A549 (cell line): ENCODE results near the gene PTPRN2. TPM values are rescaled to one million over a fixed set of nuclear protein-coding genes. Genes with fewer than 3 reads are reported as not detected.

Experiments used
- ATAC-seq, 2 experiments: fragments of 200-7000 bp in 1 of 2; fragments of >200 bp in 1 of 2; cut with Nextera tagmentation in 1 of 2; cut with Tn5 transposase in 1 of 2; 3 replicates each; pipeline versions ENCODE4 v1.8.0 to v1.9.1; 2018 to 2020; ENCODE audit warnings: mild to moderate bottlenecking in 1 of 2, moderate library complexity in 1 of 2
- CTCF ChIA-PET: fragments of 300-600 bp; sonication (Branson Sonifier 250); formaldehyde crosslinking; extraction: SDS; loops from one replicate; lab custom pipeline; 2021; ENCODE audit warnings: antibody characterized with exemption, inconsistent platforms; lab: Yijun Ruan, JAX
- POLR2A ChIA-PET: fragments of 350-600 bp; formaldehyde crosslinking; extraction: SDS; loops from one replicate; lab custom pipeline; 2021; ENCODE audit warnings: antibody characterized with exemption, inconsistent platforms; lab: Yijun Ruan, JAX
- DNase-seq, 2 experiments: peaks; one replicate each; pipeline versions ENCODE4 v3.0.0 to v3.0.0-alpha.2; 2011 to 2016; ENCODE audit warnings: low read depth in 1 of 2, low spot score in 1 of 2
- FAIRE-seq: peaks from 2 replicates; lab custom pipeline; 2011; peaks lifted over from hg19 to GRCh38; lab: Jason Lieb, UNC
- H3K27ac ChIP-seq, 2 experiments: fragments of >200 bp; sonication (Bioruptor Twin); formaldehyde crosslinking; 3 replicates each; pipeline ENCODE4 v1.5.1; 2016 to 2017
- H3K4me1 ChIP-seq: fragments of >200 bp; sonication (Bioruptor Twin); formaldehyde crosslinking; 3 replicates; pipeline ENCODE4 v1.6.1; 2016
- H3K4me2 ChIP-seq: fragments of >200 bp; sonication (Bioruptor Twin); formaldehyde crosslinking; 3 replicates; pipeline ENCODE4 v1.6.1; 2016
- H3K4me3 ChIP-seq: fragments of >200 bp; sonication (Bioruptor Twin); formaldehyde crosslinking; 3 replicates; pipeline ENCODE4 v1.5.1; 2016
- H3K9me3 ChIP-seq: fragments of >200 bp; sonication (Bioruptor Twin); formaldehyde crosslinking; 3 replicates; pipeline ENCODE4 v1.6.1; 2016
- CBX2 ChIP-seq: fragments of 200-600 bp; sonication (generic); IDR thresholded peaks from 2 replicates; pipeline ENCODE4 v1.6.1; 2016; ENCODE audit warnings: low read depth, mild to moderate bottlenecking, borderline replicate concordance
- CEBPB ChIP-seq, 2 experiments: fragments of >200 bp in 1 of 2; sonication (Bioruptor Twin) in 1 of 2; formaldehyde crosslinking in 1 of 2; IDR thresholded peaks; 2 replicates each; pipeline ENCODE4 v1.6.1; 2012 to 2016
- CHD2 ChIP-seq: fragments of 150-350 bp; IDR thresholded peaks from 2 replicates; pipeline ENCODE4 v1.6.1; 2014; ENCODE audit warnings: low read length; ENCODE audit not compliant: partially characterized antibody
- CHD4 ChIP-seq: fragments of 200-600 bp; sonication (generic); IDR thresholded peaks from 2 replicates; pipeline ENCODE4 v1.6.1; 2016; ENCODE audit warnings: antibody characterized with exemption, mild to moderate bottlenecking, borderline replicate concordance
- EHMT2 ChIP-seq: fragments of 200-600 bp; sonication (generic); IDR thresholded peaks from 2 replicates; pipeline ENCODE4 v1.6.1; 2016; ENCODE audit warnings: antibody characterized with exemption, low read depth, mild to moderate bottlenecking, moderate library complexity
- EP300 ChIP-seq, 2 experiments: fragments of >200 bp; sonication (Bioruptor Twin); formaldehyde crosslinking; IDR thresholded peaks; 2 replicates in 1 of 2; 3 replicates in 1 of 2; pipeline ENCODE4 v1.6.1; 2016 to 2017
- FOSB ChIP-seq: fragments of 250-450 bp; sonication (Bioruptor Pico); IDR thresholded peaks from 2 replicates; pipeline ENCODE4 v1.5.0; 2020; ENCODE audit warnings: mild to moderate bottlenecking, moderate library complexity
- GATA3 ChIP-seq: IDR thresholded peaks from 2 replicates; pipeline ENCODE4 v1.6.1; 2012; ENCODE audit warnings: borderline replicate concordance
- HDAC2 ChIP-seq: fragments of 200-600 bp; sonication (generic); IDR thresholded peaks from 2 replicates; pipeline ENCODE4 v1.6.1; 2016
- HOXB13 ChIP-seq: fragments of 250-450 bp; sonication (Bioruptor Pico); IDR thresholded peaks from 2 replicates; pipeline ENCODE4 v1.5.0; 2020; ENCODE audit warnings: low read depth, mild to moderate bottlenecking, moderate library complexity
- KDM1A ChIP-seq: fragments of 200-600 bp; sonication (generic); IDR thresholded peaks from 2 replicates; pipeline ENCODE4 v1.6.1; 2016; ENCODE audit warnings: low read depth, mild to moderate bottlenecking
- MAFK ChIP-seq: fragments of 450-650 bp; IDR thresholded peaks from 2 replicates; pipeline ENCODE4 v1.6.1; 2014; ENCODE audit not compliant: partially characterized antibody
- NFE2L2 ChIP-seq: fragments of 150-350 bp; conservative IDR thresholded peaks from 2 replicates; pipeline ENCODE4 v1.6.1; 2014; ENCODE audit warnings: low read length
- POLR2A ChIP-seq: IDR thresholded peaks from 2 replicates; pipeline ENCODE4 v1.6.1; 2012; ENCODE audit warnings: mild to moderate bottlenecking, low read length
- RAD21 ChIP-seq, 2 experiments: fragments of >200 bp in 1 of 2; sonication (Bioruptor Twin) in 1 of 2; formaldehyde crosslinking in 1 of 2; IDR thresholded peaks in 1 of 2; conservative IDR thresholded peaks in 1 of 2; 2 replicates in 1 of 2; 3 replicates in 1 of 2; pipeline ENCODE4 v1.6.1; 2012 to 2018; ENCODE audit warnings: inconsistent platforms in 1 of 2
- RCOR1 ChIP-seq: fragments of 150-350 bp; IDR thresholded peaks from 2 replicates; pipeline ENCODE4 v1.6.1; 2014; ENCODE audit warnings: antibody characterized with exemption, low read length, low read depth
- TFCP2L1 ChIP-seq: fragments of 250-450 bp; sonication (Bioruptor Pico); IDR thresholded peaks from 2 replicates; pipeline ENCODE4 v1.5.0; 2021; ENCODE audit warnings: mild to moderate bottlenecking
- TP53 ChIP-seq: fragments of 250-450 bp; sonication (Bioruptor Pico); IDR thresholded peaks from 2 replicates; pipeline ENCODE4 v1.5.0; 2021; ENCODE audit warnings: mild to moderate bottlenecking, moderate library complexity
- ZC3H11A ChIP-seq: fragments of 450-650 bp; IDR thresholded peaks from 2 replicates; pipeline ENCODE4 v1.6.1; 2014; ENCODE audit warnings: antibody characterized with exemption, mild to moderate bottlenecking
- ZFP36 ChIP-seq: fragments of 450-650 bp; IDR thresholded peaks from 2 replicates; pipeline ENCODE4 v1.6.1; 2014; ENCODE audit warnings: borderline replicate concordance; ENCODE audit not compliant: partially characterized antibody
- WGBS: methylation state at CpG from one replicate; pipeline ENCODE4 v1.1.6; 2017; ENCODE audit errors: missing lambda C conversion rate; 5-methylcytosine and 5-hydroxymethylcytosine counted together
- polyA plus RNA-seq, 4 experiments: library from polyadenylated mRNA; depleted of rRNA in 3 of 4; stranded (reverse); fragments of >200 nt; fragmentation: RNase III in 1 of 4; extraction: RNeasy Plus Mini Kit Qiagen cat#74134 plus additional on column Dnase treatment in 1 of 4; gene quantifications; 2 replicates in 3 of 4; 3 replicates in 1 of 4; pipeline ENCODE4 v1.2.3, GENCODE V29; 2011 to 2017
- TF ChIP-seq, protein P1 (sequence below): fragments of 150-350 bp; IDR thresholded peaks from 2 replicates; pipeline ENCODE4 v1.6.1; 2014; ENCODE audit warnings: low read depth, mild to moderate bottlenecking, low read length
- TF ChIP-seq, protein P2 (sequence below): fragments of 200-600 bp; sonication (generic); IDR thresholded peaks from 2 replicates; pipeline ENCODE4 v1.6.1; 2016; ENCODE audit warnings: antibody characterized with exemption, mild to moderate bottlenecking, moderate library complexity
- TF ChIP-seq, protein P3 (sequence below): fragments of >200 bp; sonication (Bioruptor Twin); formaldehyde crosslinking; IDR thresholded peaks from 3 replicates; pipeline ENCODE4 v1.6.1; 2016
- TF ChIP-seq, protein P4 (sequence below): IDR thresholded peaks from 2 replicates; pipeline ENCODE4 v1.6.1; 2012
- TF ChIP-seq, protein P5 (sequence below): fragments of >200 bp; sonication (Bioruptor Twin); formaldehyde crosslinking; IDR thresholded peaks from 3 replicates; pipeline ENCODE4 v1.5.1; 2016

The PTPRN2 gene
- polyA plus RNA-seq, 2 of the 4 experiments (the other 2 are of a cell fraction): 0.41 to 1.2 TPM

DNA sequence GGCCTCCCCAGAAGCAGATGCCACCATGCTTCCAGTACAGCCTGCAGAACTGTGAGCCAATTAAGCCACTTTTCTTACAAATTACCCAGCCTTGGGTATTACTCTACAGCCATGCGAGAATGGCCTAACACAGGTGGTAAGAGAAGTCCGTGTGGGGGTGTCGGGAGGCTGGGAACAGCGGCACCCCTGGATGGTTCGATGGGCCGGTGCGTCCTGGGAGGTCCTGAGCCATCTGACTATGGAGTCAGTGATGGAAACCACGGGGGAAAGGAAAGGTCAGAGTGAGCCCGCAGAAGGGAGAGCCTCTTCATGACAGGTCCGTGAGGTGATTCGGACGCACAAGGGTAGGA, 2.5 kb upstream of the PTPRN2 start:
- WGBS: 84% methylated on average over 12 of the region's 12 CpGs
- POLR2A ChIA-PET: no interaction called here

DNA sequence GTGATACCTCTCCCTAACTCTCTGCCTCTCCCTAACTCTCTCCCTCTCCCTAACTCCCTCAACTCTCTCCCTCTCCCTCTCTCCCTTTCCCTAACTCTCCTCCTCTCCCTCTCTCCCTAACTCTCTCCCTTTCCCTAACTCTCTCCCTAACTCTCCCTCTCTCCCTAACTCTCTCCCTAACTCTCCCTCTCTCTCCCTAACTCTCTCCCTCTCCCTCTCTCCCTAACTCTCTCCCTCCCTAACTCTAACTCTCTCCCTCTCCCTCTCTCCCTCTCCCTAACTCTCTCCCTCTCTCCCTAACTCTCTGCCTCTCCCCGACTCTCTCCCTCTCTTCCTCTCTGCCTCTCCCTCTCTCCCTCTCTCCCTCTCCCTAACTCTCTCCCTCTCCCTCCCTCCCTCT, 2.0 kb upstream of the PTPRN2 start:
- TF ChIP-seq CHD4 (no peak), TP53 (CRISPR knock-in tag) (no peak), CBX2 (no peak), ZC3H11A (no peak), HOXB13 (CRISPR knock-in tag) (no peak), EHMT2 (no peak), GATA3 (no peak), HDAC2 (no peak), RAD21 (conservative IDR thresholded peaks at IDR 0.05 in 1 of 2, IDR thresholded peaks at IDR 0.05 in 1 of 2) (no peak), RCOR1 (no peak), TFCP2L1 (CRISPR knock-in tag) (no peak), MAFK (no peak), ZFP36 (no peak), EP300 (IDR thresholded peaks at IDR 0.05) (no peak), POLR2A (no peak), KDM1A (no peak)
- TF ChIP-seq, protein P1, sequence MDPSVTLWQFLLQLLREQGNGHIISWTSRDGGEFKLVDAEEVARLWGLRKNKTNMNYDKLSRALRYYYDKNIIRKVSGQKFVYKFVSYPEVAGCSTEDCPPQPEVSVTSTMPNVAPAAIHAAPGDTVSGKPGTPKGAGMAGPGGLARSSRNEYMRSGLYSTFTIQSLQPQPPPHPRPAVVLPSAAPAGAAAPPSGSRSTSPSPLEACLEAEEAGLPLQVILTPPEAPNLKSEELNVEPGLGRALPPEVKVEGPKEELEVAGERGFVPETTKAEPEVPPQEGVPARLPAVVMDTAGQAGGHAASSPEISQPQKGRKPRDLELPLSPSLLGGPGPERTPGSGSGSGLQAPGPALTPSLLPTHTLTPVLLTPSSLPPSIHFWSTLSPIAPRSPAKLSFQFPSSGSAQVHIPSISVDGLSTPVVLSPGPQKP: no peak
- TF ChIP-seq, protein P2, sequence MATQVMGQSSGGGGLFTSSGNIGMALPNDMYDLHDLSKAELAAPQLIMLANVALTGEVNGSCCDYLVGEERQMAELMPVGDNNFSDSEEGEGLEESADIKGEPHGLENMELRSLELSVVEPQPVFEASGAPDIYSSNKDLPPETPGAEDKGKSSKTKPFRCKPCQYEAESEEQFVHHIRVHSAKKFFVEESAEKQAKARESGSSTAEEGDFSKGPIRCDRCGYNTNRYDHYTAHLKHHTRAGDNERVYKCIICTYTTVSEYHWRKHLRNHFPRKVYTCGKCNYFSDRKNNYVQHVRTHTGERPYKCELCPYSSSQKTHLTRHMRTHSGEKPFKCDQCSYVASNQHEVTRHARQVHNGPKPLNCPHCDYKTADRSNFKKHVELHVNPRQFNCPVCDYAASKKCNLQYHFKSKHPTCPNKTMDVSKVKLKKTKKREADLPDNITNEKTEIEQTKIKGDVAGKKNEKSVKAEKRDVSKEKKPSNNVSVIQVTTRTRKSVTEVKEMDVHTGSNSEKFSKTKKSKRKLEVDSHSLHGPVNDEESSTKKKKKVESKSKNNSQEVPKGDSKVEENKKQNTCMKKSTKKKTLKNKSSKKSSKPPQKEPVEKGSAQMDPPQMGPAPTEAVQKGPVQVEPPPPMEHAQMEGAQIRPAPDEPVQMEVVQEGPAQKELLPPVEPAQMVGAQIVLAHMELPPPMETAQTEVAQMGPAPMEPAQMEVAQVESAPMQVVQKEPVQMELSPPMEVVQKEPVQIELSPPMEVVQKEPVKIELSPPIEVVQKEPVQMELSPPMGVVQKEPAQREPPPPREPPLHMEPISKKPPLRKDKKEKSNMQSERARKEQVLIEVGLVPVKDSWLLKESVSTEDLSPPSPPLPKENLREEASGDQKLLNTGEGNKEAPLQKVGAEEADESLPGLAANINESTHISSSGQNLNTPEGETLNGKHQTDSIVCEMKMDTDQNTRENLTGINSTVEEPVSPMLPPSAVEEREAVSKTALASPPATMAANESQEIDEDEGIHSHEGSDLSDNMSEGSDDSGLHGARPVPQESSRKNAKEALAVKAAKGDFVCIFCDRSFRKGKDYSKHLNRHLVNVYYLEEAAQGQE: no peak
- TF ChIP-seq, protein P3, sequence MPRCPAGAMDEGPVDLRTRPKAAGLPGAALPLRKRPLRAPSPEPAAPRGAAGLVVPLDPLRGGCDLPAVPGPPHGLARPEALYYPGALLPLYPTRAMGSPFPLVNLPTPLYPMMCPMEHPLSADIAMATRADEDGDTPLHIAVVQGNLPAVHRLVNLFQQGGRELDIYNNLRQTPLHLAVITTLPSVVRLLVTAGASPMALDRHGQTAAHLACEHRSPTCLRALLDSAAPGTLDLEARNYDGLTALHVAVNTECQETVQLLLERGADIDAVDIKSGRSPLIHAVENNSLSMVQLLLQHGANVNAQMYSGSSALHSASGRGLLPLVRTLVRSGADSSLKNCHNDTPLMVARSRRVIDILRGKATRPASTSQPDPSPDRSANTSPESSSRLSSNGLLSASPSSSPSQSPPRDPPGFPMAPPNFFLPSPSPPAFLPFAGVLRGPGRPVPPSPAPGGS: no peak
- TF ChIP-seq, protein P4, sequence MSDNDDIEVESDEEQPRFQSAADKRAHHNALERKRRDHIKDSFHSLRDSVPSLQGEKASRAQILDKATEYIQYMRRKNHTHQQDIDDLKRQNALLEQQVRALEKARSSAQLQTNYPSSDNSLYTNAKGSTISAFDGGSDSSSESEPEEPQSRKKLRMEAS: no peak
- POLR2A ChIA-PET: no interaction called here
- Histone ChIP-seq H3K9me3 (peaks cover 7% of the 10 kb centered on the region; the same call in 1 of the 3 replicates), H3K4me1 (peaks cover 7% of the 10 kb centered on the region; the same call in 1 of the 3 replicates), H3K4me2 (no peak overlapping the region), H3K27ac (no peak overlapping the region), H3K4me3 (no peak overlapping the region)
- no peak for DNase-seq
- ATAC-seq: peak in 1 of 2 experiments; percentile 21; a peak in 2 of 6 replicates
- 33% methylated on average over 1 of the region's 1 CpG for WGBS
- FAIRE-seq: no peak
- CTCF ChIA-PET: no interaction called here

More for the DNA sequence above, 2.5 kb upstream of the PTPRN2 start:
- Histone ChIP-seq H3K9me3 (peaks cover 10% of the 10 kb centered on the region; the same call in 1 of the 3 replicates), H3K4me3 (no peak overlapping the region), H3K27ac (no peak overlapping the region), H3K4me2 (no peak overlapping the region), H3K4me1 (peaks cover 7% of the 10 kb centered on the region; the same call in 1 of the 3 replicates)
- TF ChIP-seq CEBPB (IDR thresholded peaks at IDR 0.05): no peak
- TF ChIP-seq FOSB (CRISPR knock-in tag): no peak
- TF ChIP-seq CHD2: no peak
- TF ChIP-seq ZFP36: no peak
- TF ChIP-seq NFE2L2: no peak
- no peak for TF ChIP-seq GATA3
- TF ChIP-seq ZC3H11A: no peak
- TF ChIP-seq CBX2: no peak
- TF ChIP-seq, protein P5, sequence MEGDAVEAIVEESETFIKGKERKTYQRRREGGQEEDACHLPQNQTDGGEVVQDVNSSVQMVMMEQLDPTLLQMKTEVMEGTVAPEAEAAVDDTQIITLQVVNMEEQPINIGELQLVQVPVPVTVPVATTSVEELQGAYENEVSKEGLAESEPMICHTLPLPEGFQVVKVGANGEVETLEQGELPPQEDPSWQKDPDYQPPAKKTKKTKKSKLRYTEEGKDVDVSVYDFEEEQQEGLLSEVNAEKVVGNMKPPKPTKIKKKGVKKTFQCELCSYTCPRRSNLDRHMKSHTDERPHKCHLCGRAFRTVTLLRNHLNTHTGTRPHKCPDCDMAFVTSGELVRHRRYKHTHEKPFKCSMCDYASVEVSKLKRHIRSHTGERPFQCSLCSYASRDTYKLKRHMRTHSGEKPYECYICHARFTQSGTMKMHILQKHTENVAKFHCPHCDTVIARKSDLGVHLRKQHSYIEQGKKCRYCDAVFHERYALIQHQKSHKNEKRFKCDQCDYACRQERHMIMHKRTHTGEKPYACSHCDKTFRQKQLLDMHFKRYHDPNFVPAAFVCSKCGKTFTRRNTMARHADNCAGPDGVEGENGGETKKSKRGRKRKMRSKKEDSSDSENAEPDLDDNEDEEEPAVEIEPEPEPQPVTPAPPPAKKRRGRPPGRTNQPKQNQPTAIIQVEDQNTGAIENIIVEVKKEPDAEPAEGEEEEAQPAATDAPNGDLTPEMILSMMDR: no peak
- FAIRE-seq (no peak), DNase-seq (no peak), ATAC-seq (no peak)
- CTCF ChIA-PET: no interaction called here
